HEK293 (cell line): ENCODE data around the gene PPY.

ENCODE experiments used
- CTCF ChIA-PET: fragments of 350-600 bp; formaldehyde crosslinking; extraction: SDS; loops from one replicate; lab custom pipeline; 2021; ENCODE audit warnings: antibody characterized with exemption; lab: Yijun Ruan, JAX
- POLR2A ChIA-PET: fragments of 300-600 bp; formaldehyde crosslinking; extraction: SDS; loops from one replicate; lab custom pipeline; 2020; ENCODE audit warnings: antibody characterized with exemption, inconsistent platforms; lab: Yijun Ruan, JAX
- H3K27ac ChIP-seq: fragments of 200-500 bp; sonication (Bioruptor generic); 2 replicates; pipeline ENCODE4 v1.5.1; 2014; ENCODE audit warnings: low read depth, low read length, control low read depth, inconsistent platforms; ENCODE audit errors: extremely low read depth
- H3K36me3 ChIP-seq, 2 experiments: fragments of 200-500 bp in 1 of 2; sonication (Bioruptor generic) in 1 of 2; 1 replicate in 1 of 2; 2 replicates in 1 of 2; pipeline ENCODE4 v1.5.1; 2014 to 2017; ENCODE audit warnings: inconsistent platforms in 2 of 2, low read length in 2 of 2; ENCODE audit not compliant: control insufficient read depth in 2 of 2, insufficient read depth in 1 of 2
- H3K4me1 ChIP-seq: fragments of 200-500 bp; sonication (Bioruptor generic); 2 replicates; pipeline ENCODE4 v1.5.1; 2014; ENCODE audit warnings: mild to moderate bottlenecking, low read length, inconsistent platforms; ENCODE audit not compliant: control insufficient read depth, insufficient read depth
- H3K4me3 ChIP-seq: 2 replicates; pipeline ENCODE4 v1.5.1; 2011; ENCODE audit warnings: low read depth, mild to moderate bottlenecking, control low read depth, low read length, moderate library complexity
- H3K9me3 ChIP-seq: fragments of 200-500 bp; sonication (Bioruptor generic); 2 replicates; pipeline ENCODE4 v1.5.1; 2014; ENCODE audit warnings: low read depth, low read length, inconsistent platforms; ENCODE audit not compliant: control insufficient read depth, insufficient read depth
- AEBP2 ChIP-seq: fragments of 450-650 bp; formaldehyde crosslinking; IDR thresholded peaks from 2 replicates; pipeline ENCODE4 v1.5.1; 2016; ENCODE audit warnings: missing biosample characterization, missing genetic modification characterization, borderline replicate concordance
- FEZF1 ChIP-seq: fragments of 450-650 bp; formaldehyde crosslinking; IDR thresholded peaks from 2 replicates; pipeline ENCODE4 v1.5.1; 2016; ENCODE audit warnings: missing biosample characterization, missing genetic modification characterization
- MZF1 ChIP-seq: fragments of 450-650 bp; formaldehyde crosslinking; IDR thresholded peaks from 2 replicates; pipeline ENCODE4 v1.5.1; 2017; ENCODE audit warnings: missing biosample characterization, missing genetic modification characterization, borderline replicate concordance
- PATZ1 ChIP-seq: fragments of 450-650 bp; formaldehyde crosslinking; IDR thresholded peaks from 2 replicates; pipeline ENCODE4 v1.5.1; 2016; ENCODE audit warnings: missing biosample characterization, missing genetic modification characterization
- SP3 ChIP-seq: fragments of 450-650 bp; formaldehyde crosslinking; IDR thresholded peaks from 2 replicates; pipeline ENCODE4 v1.5.1; 2016; ENCODE audit warnings: missing biosample characterization, missing genetic modification characterization
- WT1 ChIP-seq: fragments of 450-650 bp; formaldehyde crosslinking; IDR thresholded peaks from 2 replicates; pipeline ENCODE4 v1.5.1; 2016; ENCODE audit warnings: missing biosample characterization, missing genetic modification characterization
- ZBTB48 ChIP-seq: fragments of 450-650 bp; formaldehyde crosslinking; IDR thresholded peaks from 2 replicates; pipeline ENCODE4 v1.5.1; 2016; ENCODE audit warnings: missing biosample characterization, missing genetic modification characterization
- ZBTB7A ChIP-seq: fragments of 450-650 bp; formaldehyde crosslinking; IDR thresholded peaks from 2 replicates; pipeline ENCODE4 v1.5.1; 2016; ENCODE audit warnings: low read depth, missing biosample characterization, missing genetic modification characterization
- ZNF138 ChIP-seq: fragments of 450-650 bp; formaldehyde crosslinking; IDR thresholded peaks from 2 replicates; pipeline ENCODE4 v1.5.1; 2016; ENCODE audit warnings: missing biosample characterization, missing genetic modification characterization, borderline replicate concordance
- ZNF239 ChIP-seq: fragments of 450-650 bp; formaldehyde crosslinking; IDR thresholded peaks from 2 replicates; pipeline ENCODE4 v1.5.1; 2016; ENCODE audit warnings: missing biosample characterization, missing genetic modification characterization
- ZNF24 ChIP-seq: fragments of 450-650 bp; formaldehyde crosslinking; IDR thresholded peaks from 2 replicates; pipeline ENCODE4 v1.5.1; 2016; ENCODE audit warnings: missing biosample characterization, missing genetic modification characterization
- ZNF248 ChIP-seq: fragments of 450-650 bp; formaldehyde crosslinking; IDR thresholded peaks from 2 replicates; pipeline ENCODE4 v1.5.1; 2017; ENCODE audit warnings: missing biosample characterization, missing genetic modification characterization
- ZNF335 ChIP-seq: fragments of 450-650 bp; formaldehyde crosslinking; conservative IDR thresholded peaks from 2 replicates; pipeline ENCODE4 v1.5.1; 2016; ENCODE audit warnings: missing biosample characterization, missing genetic modification characterization
- ZNF37A ChIP-seq: fragments of 450-650 bp; IDR thresholded peaks from 2 replicates; pipeline ENCODE4 v1.5.1; 2018; ENCODE audit warnings: missing biosample characterization, missing genetic modification characterization
- ZNF398 ChIP-seq: fragments of 450-650 bp; formaldehyde crosslinking; IDR thresholded peaks from 2 replicates; pipeline ENCODE4 v1.5.1; 2017; ENCODE audit warnings: missing biosample characterization, missing genetic modification characterization
- ZNF433 ChIP-seq: fragments of 450-650 bp; formaldehyde crosslinking; IDR thresholded peaks from 2 replicates; pipeline ENCODE4 v1.5.1; 2016; ENCODE audit warnings: missing biosample characterization, missing genetic modification characterization, low read depth
- ZNF544 ChIP-seq: fragments of 450-650 bp; formaldehyde crosslinking; IDR thresholded peaks from 2 replicates; pipeline ENCODE4 v1.5.0; 2017; ENCODE audit warnings: missing biosample characterization, missing genetic modification characterization
- ZNF560 ChIP-seq: fragments of 450-650 bp; formaldehyde crosslinking; IDR thresholded peaks from 2 replicates; pipeline ENCODE4 v1.5.1; 2017; ENCODE audit warnings: missing biosample characterization, missing genetic modification characterization, borderline replicate concordance
- ZNF621 ChIP-seq: fragments of 450-650 bp; formaldehyde crosslinking; IDR thresholded peaks from 2 replicates; pipeline ENCODE4 v1.5.1; 2017; ENCODE audit warnings: missing biosample characterization, missing genetic modification characterization
- ZNF645 ChIP-seq: fragments of 450-650 bp; formaldehyde crosslinking; IDR thresholded peaks from 2 replicates; pipeline ENCODE4; 2016; ENCODE audit warnings: missing biosample characterization, missing genetic modification characterization
- ZNF747 ChIP-seq: fragments of 450-650 bp; formaldehyde crosslinking; IDR thresholded peaks from 2 replicates; pipeline ENCODE4 v1.5.1; 2016; ENCODE audit warnings: missing biosample characterization, missing genetic modification characterization
- ZNF776 ChIP-seq: fragments of 450-650 bp; formaldehyde crosslinking; IDR thresholded peaks from 2 replicates; pipeline ENCODE4 v1.5.0; 2017; ENCODE audit warnings: missing biosample characterization, missing genetic modification characterization, borderline replicate concordance
- ZSCAN18 ChIP-seq: fragments of 450-650 bp; formaldehyde crosslinking; IDR thresholded peaks from 2 replicates; pipeline ENCODE4 v1.5.1; 2016; ENCODE audit warnings: missing biosample characterization, missing genetic modification characterization
- TF ChIP-seq, protein P1 (sequence below): fragments of 450-650 bp; formaldehyde crosslinking; IDR thresholded peaks from 2 replicates; pipeline ENCODE4 v1.5.1; 2016; ENCODE audit warnings: missing biosample characterization, missing genetic modification characterization
- TF ChIP-seq, protein P2 (sequence below): fragments of 450-650 bp; formaldehyde crosslinking; IDR thresholded peaks from 2 replicates; pipeline ENCODE4 v1.5.1; 2016; ENCODE audit warnings: missing biosample characterization, missing genetic modification characterization

The PPY gene

GRCh38 chr17:43900858-43901754 is 41.2 kb downstream of the PPY start:
- no peak overlapping the region for H3K27ac ChIP-seq
- ChIA-PET POLR2A (interaction anchor here (0.5 to 0.6 kb wide), 3 partner anchors 43 to 376 kb away, joined by 4 to 8 read pairs (median 5); no protein-coding TSS in a partner anchor), CTCF (interaction anchor here (0.5 to 5.5 kb wide), 9 partner anchors 9 to 164 kb away, joined by 3 to 39 read pairs (median 7); no protein-coding TSS in a partner anchor)
- H3K9me3 ChIP-seq = no peaks in the 10 kb centered on the region
- H3K36me3 ChIP-seq = peaks cover 0 to 12% of the 10 kb centered on the region in 2 experiments; a peak in 1 of 3 replicates
- H3K4me1 ChIP-seq = peaks cover 14% of the 10 kb centered on the region
- peak overlapping the region; percentile 48 for H3K4me3 ChIP-seq
- no peak for TF ChIP-seq ZNF138
- TF ChIP-seq WT1 (tag by site-specific recombination) = peak; percentile 23; the same call in 1 of the 2 replicates
- TF ChIP-seq FEZF1 = no peak
- TF ChIP-seq PATZ1 = peak; percentile 7; the same call in 1 of the 2 replicates
- no peak; the same call in 1 of the 2 replicates for TF ChIP-seq MZF1 (tag by site-specific recombination)
- no peak for TF ChIP-seq ZNF433 (tag by site-specific recombination)
- no peak for TF ChIP-seq ZNF645 (tag by site-specific recombination)
- TF ChIP-seq ZNF776 (tag by site-specific recombination) = no peak
- no peak for TF ChIP-seq ZSCAN18
- TF ChIP-seq ZNF335 (tag by site-specific recombination) = peak; percentile 75
- TF ChIP-seq, protein P1, sequence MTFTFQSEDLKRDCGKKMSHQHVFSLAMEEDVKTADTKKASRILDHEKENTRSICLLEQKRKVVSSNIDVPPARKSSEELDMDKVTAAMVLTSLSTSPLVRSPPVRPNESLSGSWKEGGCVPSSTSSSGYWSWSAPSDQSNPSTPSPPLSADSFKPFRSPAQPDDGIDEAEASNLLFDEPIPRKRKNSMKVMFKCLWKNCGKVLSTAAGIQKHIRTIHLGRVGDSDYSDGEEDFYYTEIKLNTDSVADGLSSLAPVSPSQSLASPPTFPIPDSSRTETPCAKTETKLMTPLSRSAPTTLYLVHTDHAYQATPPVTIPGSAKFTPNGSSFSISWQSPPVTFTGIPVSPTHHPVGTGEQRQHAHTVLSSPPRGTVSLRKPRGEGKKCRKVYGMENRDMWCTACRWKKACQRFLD (tag by site-specific recombination) = no peak
- no peak for TF ChIP-seq ZNF621 (tag by site-specific recombination)
- no peak for TF ChIP-seq ZNF37A (tag by site-specific recombination)
- no peak for TF ChIP-seq AEBP2 (tag by site-specific recombination)
- no peak for TF ChIP-seq ZNF24 (tag by site-specific recombination)
- no peak for TF ChIP-seq ZNF747 (tag by site-specific recombination)
- TF ChIP-seq ZNF544 (tag by site-specific recombination) = no peak
- no peak for TF ChIP-seq ZNF239 (tag by site-specific recombination)
- no peak for TF ChIP-seq ZNF560 (tag by site-specific recombination)
- no peak for TF ChIP-seq ZNF248
- TF ChIP-seq, protein P2, sequence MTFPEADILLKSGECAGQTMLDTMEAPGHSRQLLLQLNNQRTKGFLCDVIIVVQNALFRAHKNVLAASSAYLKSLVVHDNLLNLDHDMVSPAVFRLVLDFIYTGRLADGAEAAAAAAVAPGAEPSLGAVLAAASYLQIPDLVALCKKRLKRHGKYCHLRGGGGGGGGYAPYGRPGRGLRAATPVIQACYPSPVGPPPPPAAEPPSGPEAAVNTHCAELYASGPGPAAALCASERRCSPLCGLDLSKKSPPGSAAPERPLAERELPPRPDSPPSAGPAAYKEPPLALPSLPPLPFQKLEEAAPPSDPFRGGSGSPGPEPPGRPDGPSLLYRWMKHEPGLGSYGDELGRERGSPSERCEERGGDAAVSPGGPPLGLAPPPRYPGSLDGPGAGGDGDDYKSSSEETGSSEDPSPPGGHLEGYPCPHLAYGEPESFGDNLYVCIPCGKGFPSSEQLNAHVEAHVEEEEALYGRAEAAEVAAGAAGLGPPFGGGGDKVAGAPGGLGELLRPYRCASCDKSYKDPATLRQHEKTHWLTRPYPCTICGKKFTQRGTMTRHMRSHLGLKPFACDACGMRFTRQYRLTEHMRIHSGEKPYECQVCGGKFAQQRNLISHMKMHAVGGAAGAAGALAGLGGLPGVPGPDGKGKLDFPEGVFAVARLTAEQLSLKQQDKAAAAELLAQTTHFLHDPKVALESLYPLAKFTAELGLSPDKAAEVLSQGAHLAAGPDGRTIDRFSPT (tag by site-specific recombination) = peak; percentile 55; the same call in 1 of the 2 replicates
- peak; percentile 76; the same call in 1 of the 2 replicates for TF ChIP-seq ZBTB7A
- peak; percentile 21 for TF ChIP-seq ZNF398
- peak; percentile 51; the same call in 1 of the 2 replicates for TF ChIP-seq ZBTB48 (tag by site-specific recombination)
- peak; percentile 59; the same call in 1 of the 2 replicates for TF ChIP-seq SP3 (tag by site-specific recombination)
